HG02610 (cell line): ENCODE results near the gene PTPN22.

Experiments used
- ATAC-seq: cut with Tn5 transposase; IDR thresholded peaks from one replicate; pipeline ENCODE4 v1.9.1; 2021; ENCODE audit warnings: mild to moderate bottlenecking, moderate library complexity; ENCODE audit not compliant: unreplicated experiment

The PTPN22 gene

DNA sequence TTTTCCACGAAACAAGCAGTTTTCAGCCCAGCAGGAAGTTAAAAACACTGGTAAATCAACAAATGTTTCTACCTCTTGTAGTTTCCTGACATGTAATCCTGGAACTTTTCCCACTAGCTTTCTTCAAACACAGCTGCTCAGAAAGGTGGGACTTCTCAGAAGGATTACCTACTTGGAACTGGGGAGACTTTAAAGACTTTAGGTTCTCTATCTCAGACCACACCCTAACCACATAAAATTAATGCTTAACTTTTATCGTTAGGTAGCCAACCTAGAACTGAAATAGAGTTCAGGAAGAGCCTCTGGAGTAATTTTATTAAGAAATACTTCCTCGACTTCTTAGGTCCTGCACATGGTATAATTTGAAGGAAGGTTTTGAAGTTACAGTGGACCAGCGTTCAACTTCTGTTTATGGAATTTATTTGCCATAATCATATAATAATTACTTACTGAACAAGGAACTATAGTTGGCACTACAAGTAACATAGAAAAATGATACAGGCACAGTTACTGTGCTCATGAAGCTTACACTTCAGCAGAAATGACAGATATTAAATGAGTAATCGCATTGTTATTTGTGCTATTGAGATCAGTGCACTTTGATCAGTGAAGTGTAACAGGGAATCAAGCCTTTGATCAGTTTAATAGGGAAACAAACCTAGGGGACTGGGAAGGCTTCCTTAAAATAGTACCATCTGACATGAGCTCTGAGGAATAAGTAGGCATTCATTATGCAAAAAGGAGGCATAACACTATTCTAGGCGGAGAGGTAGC lies 16.1 kb upstream of the PTPN22 start, which contains the start of gene BCL2L15:
Gene BCL2L15, minus strand, starts transcription at position 180 of the 774 bp plus-strand sequence. CDS start 206 bp downstream, outside the sequence.
- ATAC-seq, result no peak

DNA sequence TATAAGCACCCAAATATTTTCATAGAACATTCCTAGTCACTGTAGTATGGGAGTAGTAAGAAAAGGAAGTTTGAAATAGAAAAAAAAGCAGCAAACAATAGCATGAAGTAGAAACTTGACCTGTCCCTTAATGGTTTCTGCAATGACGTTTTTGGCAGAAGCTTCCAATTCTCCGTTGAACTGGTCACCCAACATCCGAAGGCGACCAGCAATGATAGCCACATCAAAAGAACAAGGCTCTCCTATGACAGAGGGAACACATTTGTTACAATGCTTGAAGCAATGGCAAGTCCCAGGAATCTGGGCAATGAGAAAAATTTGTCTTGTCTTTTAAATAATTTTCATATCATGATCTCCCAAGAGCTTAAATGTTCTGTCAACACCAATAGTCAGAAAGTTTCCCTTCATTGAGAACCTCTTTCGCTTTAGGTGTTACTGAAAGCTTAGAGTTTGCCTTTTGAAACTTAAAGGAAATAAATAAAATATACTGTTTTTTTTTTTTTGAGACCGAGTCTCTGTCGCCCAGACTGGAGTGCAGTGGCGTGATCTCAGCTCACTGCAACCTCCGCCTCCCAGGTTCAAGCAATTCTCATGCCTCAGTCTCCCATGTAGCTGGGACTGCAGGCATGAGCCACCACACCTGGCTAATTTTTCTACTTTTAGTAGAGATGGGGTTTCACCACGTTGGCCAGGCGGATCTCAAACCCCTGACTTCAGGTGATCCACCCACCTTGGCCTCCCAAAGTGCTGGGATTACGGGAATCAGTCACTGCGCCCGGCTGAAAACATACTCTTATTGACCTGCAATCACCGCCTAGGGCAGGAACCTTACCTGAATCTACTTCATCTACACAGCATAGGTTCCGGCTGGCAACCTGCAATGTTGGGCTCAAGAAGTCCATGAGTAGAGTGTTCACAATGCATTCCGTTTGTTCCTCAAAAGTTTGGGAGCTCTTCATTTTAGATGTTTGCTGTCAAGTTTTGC lies 15.2 kb upstream of the PTPN22 start:
- no peak for ATAC-seq

DNA sequence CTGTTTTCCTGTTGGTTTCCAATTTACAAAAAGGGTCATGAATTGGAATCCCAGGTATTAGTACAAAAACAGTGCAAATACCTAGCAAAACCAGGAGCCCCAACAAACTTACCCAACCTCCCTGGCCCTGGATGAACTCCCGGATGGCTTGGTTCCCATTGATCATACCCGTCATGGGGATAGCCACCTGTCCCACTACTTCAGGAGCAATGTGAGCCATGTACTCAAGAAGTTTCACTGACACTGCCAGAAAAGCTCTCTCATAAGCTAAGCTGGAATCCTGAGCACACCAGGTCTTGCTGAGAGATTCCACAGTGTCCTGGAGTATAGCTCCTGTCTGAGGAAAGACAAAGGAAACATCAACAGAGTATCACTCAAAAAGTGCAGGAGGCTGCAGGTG lies 10.1 kb upstream of the PTPN22 start:
- ATAC-seq, result no peak

DNA sequence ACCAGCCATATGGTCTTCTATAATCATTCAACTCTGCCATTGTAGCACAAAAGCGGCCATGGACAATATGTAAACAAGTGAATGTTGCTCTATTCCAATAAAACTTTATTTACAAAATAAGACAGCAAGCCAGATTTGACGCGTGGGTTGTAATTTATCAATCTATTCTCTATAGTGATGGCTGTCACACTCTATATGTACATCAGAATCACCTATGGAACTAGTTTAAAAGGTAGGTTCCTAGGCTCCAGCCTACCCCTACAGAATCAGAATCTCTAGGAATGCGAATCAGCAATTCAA lies 8.2 kb upstream of the PTPN22 start:
- ATAC-seq, result no peak

DNA sequence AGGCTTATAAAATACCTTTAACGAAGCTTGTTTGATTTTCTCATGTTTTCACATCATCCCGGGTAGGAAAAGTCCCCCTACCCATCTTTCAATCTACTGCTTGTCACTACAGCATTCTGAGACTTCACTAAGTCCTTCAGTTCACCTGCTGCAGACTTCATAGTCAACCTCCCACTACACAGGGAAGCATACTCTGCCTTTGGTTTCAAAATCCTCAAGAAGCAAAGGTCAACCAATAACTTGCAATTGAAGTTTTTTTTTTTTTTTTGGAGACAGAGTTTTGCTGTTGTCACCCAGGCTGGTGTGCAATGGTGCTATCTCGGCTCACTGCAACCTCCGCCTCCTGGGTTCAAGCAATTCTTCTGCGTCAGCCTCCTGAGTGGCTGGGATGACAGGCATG lies 4.7 kb upstream of the PTPN22 start:
- no peak for ATAC-seq

DNA sequence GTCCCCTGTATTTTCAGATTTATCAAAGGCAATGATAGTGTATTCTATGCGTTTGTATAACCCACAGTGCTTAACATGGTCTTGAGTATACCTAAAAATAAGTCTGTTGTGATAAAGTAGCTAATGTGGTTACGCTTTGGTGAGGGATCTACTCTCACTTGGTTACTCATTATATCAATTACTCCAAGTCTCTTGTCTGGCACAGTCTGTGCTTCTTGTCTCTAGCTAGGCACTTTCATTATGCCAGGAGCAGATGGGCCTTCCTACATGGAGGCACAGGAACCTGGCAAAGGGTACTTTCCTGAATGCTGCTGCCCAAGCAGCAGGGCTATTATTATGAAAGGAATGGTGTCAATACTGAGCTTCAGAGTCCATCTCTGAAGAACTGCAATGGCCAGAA lies 4.2 kb upstream of the PTPN22 start:
- no peak for ATAC-seq

DNA sequence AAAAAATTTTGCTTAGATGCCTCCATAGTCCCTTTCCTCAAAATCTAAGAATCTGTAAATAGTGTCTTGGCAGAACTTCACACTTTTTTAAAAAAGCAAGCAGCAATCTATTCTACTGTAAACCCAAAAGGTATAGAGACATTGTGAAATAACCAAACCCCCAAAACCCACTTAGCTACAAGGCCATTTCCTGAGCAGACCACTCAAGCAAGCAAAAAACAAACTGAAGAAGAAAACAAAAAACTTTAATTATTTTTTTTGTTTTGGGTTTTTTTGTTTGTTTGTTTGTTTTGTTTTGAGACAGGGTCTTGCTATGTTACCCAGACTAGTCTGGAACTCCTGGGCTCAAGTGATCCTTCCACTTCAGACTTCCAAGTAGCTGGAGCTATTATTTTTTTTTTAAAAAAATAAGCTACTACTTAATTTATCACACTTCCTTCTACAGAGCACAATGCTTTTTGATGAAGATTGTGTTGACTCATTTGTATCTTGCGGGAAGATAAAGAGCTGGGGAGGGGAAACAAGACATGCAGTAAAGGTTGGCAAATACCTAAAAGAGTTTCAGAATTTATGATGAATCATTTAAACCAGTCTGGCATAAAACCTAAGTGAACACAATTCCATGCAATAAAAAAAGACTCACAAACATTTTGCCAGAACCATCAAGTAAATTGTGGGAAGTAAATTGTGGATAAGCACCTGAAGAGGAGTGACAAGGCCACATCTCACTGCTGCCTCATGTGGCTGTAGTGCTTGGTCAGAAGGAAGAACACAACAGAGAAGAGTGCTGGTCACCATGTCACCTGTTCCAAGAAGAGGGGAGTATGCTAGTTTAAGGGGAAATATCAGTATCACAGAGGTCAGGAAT lies 2.7 kb upstream of the PTPN22 start:
- peak; percentile 41 for ATAC-seq

DNA sequence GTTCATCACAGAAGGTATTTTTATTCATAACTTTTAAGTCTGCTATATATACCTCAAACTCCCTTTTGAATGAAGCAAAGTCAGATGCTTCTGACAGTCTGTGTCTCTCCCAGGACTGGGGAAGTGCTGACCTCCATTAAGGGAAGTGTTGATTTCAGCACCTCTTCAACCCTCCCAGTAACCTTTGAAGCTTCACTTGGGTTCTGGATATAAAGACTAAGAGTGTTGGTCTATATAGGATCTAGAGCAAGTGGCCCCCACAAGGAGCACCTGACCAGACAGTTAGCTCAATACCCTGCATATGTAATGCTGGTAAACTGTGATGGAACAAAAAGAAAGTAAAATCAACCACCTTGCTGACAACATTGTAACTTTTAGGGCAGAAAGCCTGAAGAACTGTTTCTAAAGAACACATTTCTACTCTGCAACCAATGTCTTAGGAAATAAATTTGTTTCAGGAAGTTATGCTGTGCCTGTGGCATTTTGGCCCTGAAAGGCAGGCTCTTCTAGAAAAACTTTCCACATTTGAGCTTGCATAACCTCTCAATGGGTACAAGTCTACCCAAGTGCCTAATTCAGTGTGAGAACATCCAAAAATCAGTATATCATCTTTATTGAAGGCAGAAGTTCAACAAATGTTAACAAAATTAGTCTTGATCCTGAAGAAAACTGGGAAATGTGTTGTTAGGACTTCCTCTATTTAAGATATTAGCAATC lies 865 bp upstream of the PTPN22 start:
- ATAC-seq, result no peak

DNA sequence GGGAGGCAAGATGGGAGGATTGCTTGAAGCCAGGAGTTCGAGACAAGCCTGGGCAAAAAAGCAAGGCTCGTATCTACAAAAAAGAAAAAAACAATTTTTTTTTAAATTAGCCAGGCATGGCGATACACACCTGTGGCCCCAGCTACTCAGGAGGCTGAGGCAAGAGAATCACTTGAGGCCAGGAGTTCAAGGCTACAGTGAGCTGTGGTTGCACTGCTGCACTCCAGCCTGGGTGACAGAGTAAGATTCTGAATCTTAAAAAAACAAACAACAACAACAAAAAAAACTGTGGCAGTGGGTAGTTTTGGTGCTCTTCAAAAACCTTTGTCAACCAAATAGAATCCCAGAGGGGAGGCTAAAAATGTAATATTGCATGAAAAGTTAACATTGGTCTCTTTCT lies 734 bp downstream of the PTPN22 start:
- ATAC-seq, result no peak

DNA sequence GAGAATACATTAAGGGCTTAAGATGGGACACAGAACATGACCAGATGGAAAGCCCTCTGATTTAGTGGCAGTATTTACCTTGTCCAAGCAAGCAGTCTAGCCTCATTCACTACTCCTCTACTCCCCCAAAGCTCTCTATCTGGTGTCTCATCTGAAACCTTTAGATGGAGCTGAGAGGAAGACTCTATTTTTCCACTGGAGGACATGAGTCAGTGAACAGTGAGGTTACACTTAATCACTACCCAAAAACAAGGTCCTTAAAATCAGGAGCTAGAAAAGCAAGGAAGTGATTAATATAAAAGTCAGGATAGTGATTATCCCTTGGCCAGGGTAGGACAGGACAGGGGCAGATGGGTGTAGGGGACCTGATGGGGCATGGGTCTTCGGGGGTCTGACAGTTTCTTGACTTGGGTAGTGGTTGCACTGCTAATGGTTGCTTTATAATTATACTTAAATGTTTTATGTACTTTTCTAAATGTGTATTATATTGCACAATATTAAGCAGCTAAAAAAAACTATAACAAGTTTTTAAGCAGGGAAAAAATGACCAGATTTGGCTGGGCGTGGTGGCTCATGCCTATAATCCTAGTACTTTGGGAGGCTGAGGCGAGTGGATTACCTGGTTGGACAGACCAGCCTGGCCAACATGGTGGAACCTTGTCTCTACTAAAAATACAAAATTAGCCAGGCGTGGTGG lies 3.0 kb downstream of the PTPN22 start:
- ATAC-seq, result no peak

DNA sequence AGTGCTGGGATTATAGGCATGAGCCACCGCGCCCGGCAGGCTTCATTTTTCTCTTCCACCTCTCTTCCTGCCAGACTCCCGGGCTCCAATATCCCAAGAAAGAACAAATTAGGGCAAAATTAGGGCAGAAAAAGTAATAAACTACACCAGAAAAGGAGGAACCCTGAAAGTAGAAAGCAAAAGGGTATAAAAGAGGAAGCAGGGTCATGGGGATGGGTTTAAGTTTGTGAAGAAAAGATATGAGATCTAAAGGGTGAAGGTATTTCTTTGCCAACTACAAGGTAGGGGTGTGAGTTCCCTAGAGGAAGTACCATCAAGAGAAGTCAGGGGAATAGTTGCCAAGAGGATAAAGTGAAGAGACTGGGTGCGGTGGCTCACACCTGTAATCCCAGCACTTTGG lies 9.9 kb downstream of the PTPN22 start:
- no peak for ATAC-seq

DNA sequence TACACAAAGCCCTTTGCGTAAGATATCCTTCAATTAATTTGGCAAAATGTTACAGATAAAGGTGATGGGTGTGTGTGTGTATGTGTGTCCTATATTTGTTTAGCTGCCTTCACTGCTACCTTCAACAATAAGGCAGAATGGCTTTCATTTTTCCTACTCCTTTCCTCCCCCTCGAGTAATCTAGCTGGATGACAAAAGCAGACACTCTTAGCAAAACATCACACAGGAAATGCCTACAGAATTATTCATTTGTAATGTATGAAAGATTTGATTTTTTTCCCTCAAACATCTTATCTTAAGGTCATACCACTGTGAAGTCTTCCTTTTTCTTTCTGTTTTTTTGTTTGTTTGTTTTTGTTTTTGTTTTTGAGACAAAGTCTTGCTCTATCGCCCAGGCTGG lies 10.6 kb downstream of the PTPN22 start:
- no peak for ATAC-seq

DNA sequence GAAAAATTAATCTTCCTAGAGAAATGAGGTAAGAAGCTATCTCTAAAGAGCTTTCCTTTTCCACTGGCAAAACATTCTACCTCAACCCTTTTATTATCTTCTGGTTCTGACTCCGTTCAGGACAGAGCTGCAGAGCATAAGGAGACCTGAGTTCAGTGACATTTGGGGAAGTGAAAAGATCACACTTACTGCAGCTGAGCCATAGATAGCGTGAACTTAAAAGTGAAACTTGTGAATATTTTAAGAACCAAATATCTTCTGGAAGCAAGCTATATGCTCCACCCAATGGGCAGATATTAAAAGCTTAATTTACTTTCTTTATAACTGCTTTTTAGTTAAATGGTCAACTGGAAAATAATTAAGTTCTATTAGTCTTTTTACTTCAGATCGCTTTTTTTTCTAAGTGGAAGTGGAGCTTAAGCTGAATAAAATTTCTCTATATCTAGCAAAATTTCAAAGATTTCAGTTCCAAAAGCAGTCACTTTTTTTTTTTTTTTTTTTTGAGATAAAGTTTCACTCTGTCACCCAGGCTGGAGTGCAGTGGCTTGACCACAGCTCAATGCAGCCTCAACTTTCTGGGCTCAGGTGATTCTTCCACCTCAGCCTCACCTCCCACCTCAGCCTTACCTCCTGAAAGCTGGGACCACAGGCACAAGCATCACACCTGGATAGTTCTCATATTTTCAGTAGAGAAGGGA lies 11.9 kb downstream of the PTPN22 start:
- peak; percentile 89 for ATAC-seq

DNA sequence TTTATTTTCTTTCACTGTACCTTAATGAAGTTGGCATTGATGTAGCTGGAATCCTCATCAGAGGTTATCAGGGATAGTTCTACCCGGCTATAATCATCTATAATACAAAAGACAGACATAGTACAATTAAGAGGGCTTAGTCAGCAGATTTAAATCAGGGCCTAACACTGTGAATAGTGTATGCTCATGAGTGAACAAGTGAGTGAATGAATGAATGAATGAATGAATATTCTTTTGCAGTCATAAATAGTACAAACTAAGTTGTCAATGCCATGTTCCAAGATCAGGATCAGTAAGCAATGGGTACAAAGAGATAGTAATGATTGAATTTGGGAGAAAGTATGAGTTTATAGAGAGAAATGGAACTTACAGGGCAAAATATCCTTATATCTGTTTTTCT lies 12.5 kb downstream of the PTPN22 start:
- no peak for ATAC-seq

DNA sequence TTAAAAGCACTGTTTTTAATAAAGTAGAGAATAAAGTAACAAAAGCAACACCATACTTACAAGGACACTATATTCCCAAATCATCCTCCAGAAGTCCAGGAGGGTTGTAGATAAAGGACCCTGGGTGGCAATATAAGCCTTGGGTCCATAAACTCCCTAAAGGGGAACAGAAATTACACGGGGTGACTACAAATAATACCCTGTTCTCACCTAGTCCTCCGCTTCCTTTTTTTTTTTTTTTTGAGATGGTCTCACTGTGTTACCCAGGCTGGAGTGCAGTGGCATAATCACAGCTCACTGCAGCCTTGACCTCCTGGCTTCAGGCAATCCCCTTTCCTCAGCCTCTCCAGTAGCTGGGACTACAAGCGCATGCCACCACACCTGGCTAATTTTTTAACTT lies 13.1 kb downstream of the PTPN22 start:
- no peak for ATAC-seq

DNA sequence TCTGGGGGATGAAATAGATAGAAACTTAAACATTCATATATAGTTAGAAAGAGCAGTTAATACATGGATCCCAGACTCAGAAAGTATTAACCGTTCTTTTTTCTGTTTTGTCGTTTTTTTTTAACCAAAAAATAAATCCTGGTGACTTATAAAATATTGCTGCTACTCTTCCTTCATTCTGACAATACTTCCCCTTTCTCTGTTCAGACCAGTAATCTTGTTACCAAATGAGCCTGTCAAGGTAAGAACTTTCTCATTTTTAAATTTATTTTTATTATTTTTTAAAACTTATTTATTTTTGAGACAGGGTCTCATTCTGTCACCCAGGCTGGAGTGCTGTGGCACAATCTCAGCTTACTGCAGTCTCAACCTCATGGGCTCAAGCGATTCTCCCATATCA lies 13.7 kb downstream of the PTPN22 start:
- ATAC-seq, result no peak

DNA sequence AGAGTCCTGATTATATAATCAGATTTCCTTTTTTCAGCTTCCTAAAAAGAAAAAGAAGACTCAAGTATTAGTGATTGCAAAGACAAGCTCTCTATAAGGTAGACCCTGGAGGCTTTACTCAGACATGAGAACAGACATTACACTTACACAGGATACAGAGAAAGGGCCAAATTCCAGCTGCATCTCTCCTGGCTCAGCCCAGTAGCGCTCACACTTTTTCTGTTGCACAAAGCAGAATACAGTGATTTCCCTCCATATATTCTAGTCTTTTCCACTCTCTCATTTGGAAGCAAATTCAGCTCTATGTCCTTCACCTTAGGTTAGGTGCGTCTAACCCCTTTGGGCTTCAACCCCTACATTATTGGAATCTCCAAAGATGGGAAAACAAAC lies 15.1 kb downstream of the PTPN22 start:
- ATAC-seq, result no peak

DNA sequence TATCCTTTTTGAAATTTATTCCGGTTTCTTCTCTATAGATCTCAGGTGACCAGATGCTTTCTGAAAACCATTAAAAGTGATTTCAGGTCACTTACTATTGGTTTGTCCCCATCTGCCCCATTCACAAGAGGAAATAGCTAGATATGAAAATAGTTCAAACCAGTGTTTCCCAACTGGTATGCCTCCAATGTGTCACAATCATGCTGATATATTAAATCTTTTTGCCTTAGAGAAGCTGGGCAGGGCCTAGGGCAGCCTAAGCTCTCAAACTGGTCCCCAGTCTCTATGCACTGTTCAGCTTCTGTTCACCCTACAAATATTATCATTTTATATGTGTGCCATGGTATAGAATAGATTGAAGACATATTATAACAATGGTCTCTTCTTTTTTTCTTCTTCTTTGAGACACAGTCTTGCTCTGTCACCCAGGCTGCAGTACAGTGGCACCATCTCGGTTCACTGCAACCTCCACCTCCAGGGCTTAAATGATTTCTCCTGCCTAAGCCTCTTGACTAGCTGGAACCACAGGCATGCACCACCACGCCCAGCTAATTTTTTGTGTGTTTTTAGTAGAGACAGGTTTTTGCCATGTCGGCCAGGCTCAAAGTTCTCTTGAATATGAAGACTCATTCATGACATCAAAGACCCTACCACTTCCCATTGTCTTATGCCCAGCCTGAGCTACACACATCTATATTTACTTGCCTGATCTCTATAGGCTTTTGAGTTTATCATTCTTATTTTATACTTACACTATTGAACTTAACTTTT lies 15.7 kb downstream of the PTPN22 start:
- no peak for ATAC-seq

DNA sequence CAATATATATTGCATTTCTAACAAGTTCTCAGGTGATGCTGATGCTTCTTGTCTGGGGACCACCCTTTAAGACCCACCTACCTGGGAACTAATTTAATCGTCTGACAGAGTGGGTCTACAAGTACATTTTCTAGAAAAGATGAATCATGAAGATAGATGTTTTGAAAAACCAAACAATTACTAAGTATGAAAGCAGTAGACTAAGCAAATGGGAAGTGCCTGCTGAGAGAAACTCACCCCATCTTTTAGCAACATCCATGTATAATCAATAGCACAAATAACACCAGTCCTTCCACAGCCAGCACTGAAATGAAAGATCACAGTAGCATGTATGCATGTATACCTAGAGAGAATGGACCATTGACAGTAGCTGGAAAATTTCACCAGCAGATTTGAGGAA lies 17.3 kb downstream of the PTPN22 start:
- ATAC-seq, result no peak
